ENCODE measurements around the gene AFAP1L2. TPM values are rescaled to one million over a fixed set of nuclear protein-coding genes. Genes with fewer than 3 reads are reported as not detected.

The AFAP1L2 gene
- total RNA-seq, 1 experiment from 2014 or later, result 2.1 TPM

GRCh38 chr10:114303556-114303955 is 100.7 kb downstream of the AFAP1L2 start:
- H3K27me3 ChIP-seq (ENCODE audit: control insufficient read depth, insufficient read depth, low read length), result peaks cover 5% of the 10 kb centered on the region; the same call in 1 of the 2 replicates
- no peak overlapping the region for H3K4me3 ChIP-seq (ENCODE audit: insufficient read depth, low read depth, low read length)
- no peaks in the 10 kb centered on the region for H3K36me3 ChIP-seq (replicated peaks; ENCODE audit: control insufficient read depth, insufficient read depth, low read length)
- DNase-seq, result no peak

- Histone ChIP-seq H3K27me3 (ENCODE audit: control insufficient read depth, insufficient read depth, low read length) (peaks cover 4% of the 10 kb centered on the region; the same call in 1 of the 2 replicates), H3K4me3 (ENCODE audit: insufficient read depth, low read depth, low read length) (no peak overlapping the region), H3K36me3 (replicated peaks; ENCODE audit: control insufficient read depth, insufficient read depth, low read length) (no peaks in the 10 kb centered on the region)
- no peak for DNase-seq
These were observed 102.2 kb downstream of the AFAP1L2 start for GRCh38 chr10:114301951-114302710.

- DNase-seq, result no peak
- H3K4me3 ChIP-seq (ENCODE audit: insufficient read depth, low read depth, low read length), result no peak overlapping the region
- no peaks in the 10 kb centered on the region for H3K36me3 ChIP-seq (replicated peaks; ENCODE audit: control insufficient read depth, insufficient read depth, low read length)
- H3K27me3 ChIP-seq (ENCODE audit: control insufficient read depth, insufficient read depth, low read length), result peaks cover 3% of the 10 kb centered on the region; the same call in 1 of the 2 replicates
These were observed 103.1 kb downstream of the AFAP1L2 start for GRCh38 chr10:114301177-114301576.

GRCh38 chr10:114300036-114300645 is 104.2 kb downstream of the AFAP1L2 start:
- Histone ChIP-seq H3K4me3 (ENCODE audit: insufficient read depth, low read depth, low read length) (no peak overlapping the region), H3K36me3 (replicated peaks; ENCODE audit: control insufficient read depth, insufficient read depth, low read length) (peaks cover 2% of the 10 kb centered on the region; the same call in 1 of the 2 replicates), H3K27me3 (ENCODE audit: control insufficient read depth, insufficient read depth, low read length) (no peaks in the 10 kb centered on the region; the same call in 1 of the 2 replicates)
- DNase-seq, result no peak

GRCh38 chr10:114297136-114297705 is 107.1 kb downstream of the AFAP1L2 start:
- Histone ChIP-seq H3K4me3 (ENCODE audit: insufficient read depth, low read depth, low read length) (no peak overlapping the region), H3K27me3 (ENCODE audit: control insufficient read depth, insufficient read depth, low read length) (no peaks in the 10 kb centered on the region), H3K36me3 (replicated peaks; ENCODE audit: control insufficient read depth, insufficient read depth, low read length) (peaks cover 2% of the 10 kb centered on the region; the same call in 1 of the 2 replicates)
- no peak for DNase-seq

- DNase-seq, result no peak
- no peaks in the 10 kb centered on the region for H3K27me3 ChIP-seq (ENCODE audit: control insufficient read depth, insufficient read depth, low read length)
- peaks cover 2% of the 10 kb centered on the region; the same call in 1 of the 2 replicates for H3K36me3 ChIP-seq (replicated peaks; ENCODE audit: control insufficient read depth, insufficient read depth, low read length)
- H3K4me3 ChIP-seq (ENCODE audit: insufficient read depth, low read depth, low read length), result no peak overlapping the region
These were observed 108.9 kb downstream of the AFAP1L2 start for GRCh38 chr10:114295393-114295792.

- H3K27me3 ChIP-seq (ENCODE audit: control insufficient read depth, insufficient read depth, low read length), result no peaks in the 10 kb centered on the region
- H3K36me3 ChIP-seq (replicated peaks; ENCODE audit: control insufficient read depth, insufficient read depth, low read length), result peaks cover 2% of the 10 kb centered on the region; the same call in 1 of the 2 replicates
- H3K4me3 ChIP-seq (ENCODE audit: insufficient read depth, low read depth, low read length), result no peak overlapping the region
- no peak for DNase-seq
These were observed 109.8 kb downstream of the AFAP1L2 start for GRCh38 chr10:114294549-114294948.

- H3K4me3 ChIP-seq (ENCODE audit: insufficient read depth, low read depth, low read length), result no peak overlapping the region
- peaks cover 2% of the 10 kb centered on the region; the same call in 1 of the 2 replicates for H3K36me3 ChIP-seq (replicated peaks; ENCODE audit: control insufficient read depth, insufficient read depth, low read length)
- no peaks in the 10 kb centered on the region for H3K27me3 ChIP-seq (ENCODE audit: control insufficient read depth, insufficient read depth, low read length)
- no peak for DNase-seq
These were observed 111.2 kb downstream of the AFAP1L2 start for GRCh38 chr10:114293075-114293474.

GRCh38 chr10:114291516-114291915 is 112.8 kb downstream of the AFAP1L2 start:
- H3K4me3 ChIP-seq (ENCODE audit: insufficient read depth, low read depth, low read length), result no peak overlapping the region
- H3K27me3 ChIP-seq (ENCODE audit: control insufficient read depth, insufficient read depth, low read length), result no peaks in the 10 kb centered on the region
- peaks cover 2% of the 10 kb centered on the region; the same call in 1 of the 2 replicates for H3K36me3 ChIP-seq (replicated peaks; ENCODE audit: control insufficient read depth, insufficient read depth, low read length)
- no peak for DNase-seq

- no peaks in the 10 kb centered on the region for H3K27me3 ChIP-seq (ENCODE audit: control insufficient read depth, insufficient read depth, low read length)
- no peak for DNase-seq
- H3K4me3 ChIP-seq (ENCODE audit: insufficient read depth, low read depth, low read length), result no peak overlapping the region
- H3K36me3 ChIP-seq (replicated peaks; ENCODE audit: control insufficient read depth, insufficient read depth, low read length), result peaks cover 2% of the 10 kb centered on the region; the same call in 1 of the 2 replicates
These were observed 113.2 kb downstream of the AFAP1L2 start for GRCh38 chr10:114291076-114291475.

GRCh38 chr10:114290038-114290437 is 114.3 kb downstream of the AFAP1L2 start:
- H3K4me3 ChIP-seq (ENCODE audit: insufficient read depth, low read depth, low read length), result no peak overlapping the region
- DNase-seq, result no peak
- no peaks in the 10 kb centered on the region for H3K36me3 ChIP-seq (replicated peaks; ENCODE audit: control insufficient read depth, insufficient read depth, low read length)
- H3K27me3 ChIP-seq (ENCODE audit: control insufficient read depth, insufficient read depth, low read length), result no peaks in the 10 kb centered on the region

- H3K36me3 ChIP-seq (replicated peaks; ENCODE audit: control insufficient read depth, insufficient read depth, low read length), result no peaks in the 10 kb centered on the region
- no peaks in the 10 kb centered on the region for H3K27me3 ChIP-seq (ENCODE audit: control insufficient read depth, insufficient read depth, low read length)
- no peak overlapping the region for H3K4me3 ChIP-seq (ENCODE audit: insufficient read depth, low read depth, low read length)
These were observed 115.2 kb downstream of the AFAP1L2 start for GRCh38 chr10:114289096-114289436.

GRCh38 chr10:114288424-114289095 is 115.7 kb downstream of the AFAP1L2 start:
- Histone ChIP-seq H3K27me3 (ENCODE audit: control insufficient read depth, insufficient read depth, low read length) (no peaks in the 10 kb centered on the region), H3K36me3 (replicated peaks; ENCODE audit: control insufficient read depth, insufficient read depth, low read length) (no peaks in the 10 kb centered on the region), H3K4me3 (ENCODE audit: insufficient read depth, low read depth, low read length) (no peak overlapping the region)
- no peak for DNase-seq

More at GRCh38 chr10:114289096-114289436, 115.2 kb downstream of the AFAP1L2 start:
- no peak for DNase-seq

- no peak overlapping the region for H3K4me3 ChIP-seq (ENCODE audit: insufficient read depth, low read depth, low read length)
- no peaks in the 10 kb centered on the region for H3K27me3 ChIP-seq (ENCODE audit: control insufficient read depth, insufficient read depth, low read length)
- no peaks in the 10 kb centered on the region for H3K36me3 ChIP-seq (replicated peaks; ENCODE audit: control insufficient read depth, insufficient read depth, low read length)
- DNase-seq, result no peak
These were observed 117.4 kb downstream of the AFAP1L2 start for GRCh38 chr10:114286921-114287320.

Measured in H7 (cell line).